GM12878 (cell line): ENCODE data around the gene SPNS1. TPM values are rescaled to one million over a fixed set of nuclear protein-coding genes. Genes with fewer than 3 reads are reported as not detected.

ENCODE experiments used
- ATF7 ChIP-seq: fragments of 450-650 bp; IDR thresholded peaks from 2 replicates; pipeline ENCODE4 v1.6.1; 2016; ENCODE audit warnings: low read depth, mild to moderate bottlenecking
- BACH1 ChIP-seq: fragments of 450-650 bp; IDR thresholded peaks from 2 replicates; pipeline ENCODE4 v1.6.1; 2017; ENCODE audit warnings: mild to moderate bottlenecking, borderline replicate concordance
- BHLHE40 ChIP-seq, 2 experiments: fragments of 450-650 bp in 1 of 2; IDR thresholded peaks; 2 replicates each; pipeline ENCODE4 v1.6.1; 2011 to 2017; ENCODE audit warnings: low read depth in 2 of 2, borderline replicate concordance in 1 of 2, improper control_type of control experiment in 1 of 2, low read length in 1 of 2, mild to moderate bottlenecking in 1 of 2
- CBX3 ChIP-seq: fragments of 200-600 bp; sonication (generic); IDR thresholded peaks from 2 replicates; pipeline ENCODE4 v1.6.1; 2016; ENCODE audit warnings: low read depth, borderline replicate concordance
- CHD2 ChIP-seq: IDR thresholded peaks from 2 replicates; pipeline ENCODE4 v1.6.1; 2011; ENCODE audit warnings: low read depth, low read length, improper control_type of control experiment, borderline replicate concordance
- CHD4 ChIP-seq: fragments of 200-600 bp; sonication (generic); IDR thresholded peaks from 2 replicates; pipeline ENCODE4 v1.6.1; 2016; ENCODE audit warnings: mild to moderate bottlenecking
- DPF2 ChIP-seq: fragments of 450-650 bp; IDR thresholded peaks from 2 replicates; pipeline ENCODE4 v1.6.1; 2017; ENCODE audit warnings: mild to moderate bottlenecking
- EED ChIP-seq: sonication (generic); IDR thresholded peaks from 2 replicates; pipeline ENCODE4 v1.6.1; 2016; ENCODE audit warnings: antibody characterized with exemption, low read depth
- ESRRA ChIP-seq: IDR thresholded peaks from 2 replicates; pipeline ENCODE4 v1.6.1; 2012; ENCODE audit warnings: mild to moderate bottlenecking, low read length, improper control_type of control experiment
- FOXK2 ChIP-seq: fragments of 450-650 bp; IDR thresholded peaks from 2 replicates; pipeline ENCODE4 v1.6.1; 2017; ENCODE audit warnings: mild to moderate bottlenecking, moderate library complexity
- GATAD2B ChIP-seq: fragments of 450-650 bp; conservative IDR thresholded peaks from 2 replicates; pipeline ENCODE4 v1.6.1; 2017; ENCODE audit warnings: low read depth, mild to moderate bottlenecking, moderate library complexity
- HCFC1 ChIP-seq: fragments of 150-350 bp; IDR thresholded peaks from 2 replicates; pipeline ENCODE4 v1.6.1; 2014; ENCODE audit warnings: low read length
- IKZF1 ChIP-seq: fragments of 450-650 bp; conservative IDR thresholded peaks from 2 replicates; pipeline ENCODE4 v1.6.1; 2017; ENCODE audit warnings: antibody characterized with exemption, mild to moderate bottlenecking
- IKZF2 ChIP-seq, 2 experiments: fragments of 450-650 bp; IDR thresholded peaks; 2 replicates each; pipeline ENCODE4 v1.6.1; 2017; ENCODE audit warnings: mild to moderate bottlenecking in 2 of 2, moderate library complexity in 2 of 2
- IRF4 ChIP-seq: IDR thresholded peaks from 2 replicates; pipeline ENCODE4 v1.6.1; 2011; ENCODE audit warnings: low read depth, low read length
- NBN ChIP-seq: fragments of 450-650 bp; IDR thresholded peaks from 2 replicates; pipeline ENCODE4 v1.6.1; 2016
- NR2C1 ChIP-seq: fragments of 450-650 bp; IDR thresholded peaks from 2 replicates; pipeline ENCODE4 v1.6.1; 2017; ENCODE audit warnings: antibody characterized with exemption, mild to moderate bottlenecking, moderate library complexity
- PAX5 ChIP-seq: IDR thresholded peaks from 2 replicates; pipeline ENCODE4 v1.6.1; 2011; ENCODE audit warnings: low read depth, low read length, borderline replicate concordance
- SMAD5 ChIP-seq: IDR thresholded peaks from 2 replicates; pipeline ENCODE4 v1.6.1; 2016; ENCODE audit warnings: antibody characterized with exemption, low read depth
- SMC3 ChIP-seq: IDR thresholded peaks from 2 replicates; pipeline ENCODE4 v1.6.1; 2011; ENCODE audit warnings: low read length, improper control_type of control experiment, borderline replicate concordance
- SPI1 ChIP-seq: IDR thresholded peaks from 2 replicates; pipeline ENCODE4 v1.6.1; 2011; ENCODE audit warnings: low read depth, mild to moderate bottlenecking, low read length, moderate library complexity, borderline replicate concordance; ENCODE audit not compliant: insufficient read depth
- ZNF622 ChIP-seq: fragments of 450-650 bp; IDR thresholded peaks from 2 replicates; pipeline ENCODE4 v1.6.1; 2017; ENCODE audit warnings: mild to moderate bottlenecking, inconsistent platforms
- polyA plus RNA-seq, 11 experiments: library from polyadenylated mRNA; depleted of rRNA in 4 of 11; unstranded in 6 of 11; stranded (reverse) in 5 of 11; fragments of >200 nt; fragmentation: Nextera tagmentation in 4 of 11; fragmentation: Illumina TruSeq in 1 of 11; extraction: Ambion mirVana in 4 of 11; extraction: Trizol in 1 of 11; gene quantifications; 1 replicate in 1 of 11; 2 replicates in 10 of 11; pipeline versions ENCODE4 v1.2.1 to v1.2.3, GENCODE V29; 2011 to 2016; ENCODE audit warnings: inconsistent platforms in 2 of 11, missing spikeins in 2 of 11, low read depth in 1 of 11
- total RNA-seq, 4 experiments: library from RNA; depleted of rRNA in 3 of 4; stranded (reverse); fragments of >200 nt in 3 of 4; fragmentation: Illumina TruSeq in 1 of 4; extraction: Trizol in 1 of 4; gene quantifications; 2 replicates each; pipeline versions ENCODE4 v1.2.1 to v1.2.3, GENCODE V29; 2013 to 2021
- TF ChIP-seq, protein P1 (sequence below): IDR thresholded peaks from 2 replicates; pipeline ENCODE4 v1.6.1; 2012; ENCODE audit warnings: improper control_type of control experiment, low read depth, low read length; ENCODE audit not compliant: insufficient replicate concordance
- TF ChIP-seq, protein P2 (sequence below): fragments of 450-650 bp; IDR thresholded peaks from 2 replicates; pipeline ENCODE4 v1.6.1; 2017; ENCODE audit warnings: mild to moderate bottlenecking, moderate library complexity

The SPNS1 gene
- total and polyA plus RNA-seq, 10 of the 15 experiments (the other 5 are each of a cell fraction or from before 2014, with no cell fraction given): 0.16 to 37.6 (median 12.0) TPM

DNA sequence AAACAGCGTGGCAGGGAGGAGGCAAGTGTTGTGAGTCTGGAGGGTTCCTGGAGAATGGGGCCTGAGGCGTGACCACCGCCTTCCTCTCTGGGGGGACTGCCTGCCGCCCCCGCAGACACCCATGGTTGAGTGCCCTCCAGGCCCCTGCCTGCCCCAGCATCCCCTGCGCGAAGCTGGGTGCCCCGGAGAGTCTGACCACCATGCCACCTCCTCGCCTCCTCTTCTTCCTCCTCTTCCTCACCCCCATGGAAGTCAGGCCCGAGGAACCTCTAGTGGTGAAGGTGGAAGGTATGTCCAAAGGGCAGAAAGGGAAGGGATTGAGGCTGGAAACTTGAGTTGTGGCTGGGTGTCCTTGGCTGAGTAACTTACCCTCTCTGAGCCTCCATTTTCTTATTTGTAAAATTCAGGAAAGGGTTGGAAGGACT lies 42.8 kb upstream of the SPNS1 start, which contains the start of gene CD19 (continued):
- TF ChIP-seq EED (peak; percentile 17; the same call in 1 of the 2 replicates), IRF4 (no peak), IKZF2 (IDR thresholded peaks at IDR 0.05) (peak; percentile 33 to 43; a peak in 2 of 4 replicates), BHLHE40 (IDR thresholded peaks at IDR 0.05; ENCODE audit: borderline replicate concordance in 1 of 2, low read depth in 2 of 2, low read length in 1 of 2) (peak; percentile 14 to 78; a peak in 2 of 4 replicates), IKZF1 (peak; percentile 74), ATF7 (no peak), ESRRA (no peak), SMAD5 (no peak), FOXK2 (no peak), CBX3 (no peak), BACH1 (no peak), SMC3 (no peak), NR2C1 (no peak), CHD4 (no peak), GATAD2B (peak; percentile 64), HCFC1 (no peak), ZNF622 (no peak), NBN (0 out of 2 replicates have a peak, but pooled peaks have one; percentile 30), PAX5 (peak; percentile 99), SPI1 (no peak), CHD2 (no peak), DPF2 (peak; percentile 84)
- TF ChIP-seq, protein P1, sequence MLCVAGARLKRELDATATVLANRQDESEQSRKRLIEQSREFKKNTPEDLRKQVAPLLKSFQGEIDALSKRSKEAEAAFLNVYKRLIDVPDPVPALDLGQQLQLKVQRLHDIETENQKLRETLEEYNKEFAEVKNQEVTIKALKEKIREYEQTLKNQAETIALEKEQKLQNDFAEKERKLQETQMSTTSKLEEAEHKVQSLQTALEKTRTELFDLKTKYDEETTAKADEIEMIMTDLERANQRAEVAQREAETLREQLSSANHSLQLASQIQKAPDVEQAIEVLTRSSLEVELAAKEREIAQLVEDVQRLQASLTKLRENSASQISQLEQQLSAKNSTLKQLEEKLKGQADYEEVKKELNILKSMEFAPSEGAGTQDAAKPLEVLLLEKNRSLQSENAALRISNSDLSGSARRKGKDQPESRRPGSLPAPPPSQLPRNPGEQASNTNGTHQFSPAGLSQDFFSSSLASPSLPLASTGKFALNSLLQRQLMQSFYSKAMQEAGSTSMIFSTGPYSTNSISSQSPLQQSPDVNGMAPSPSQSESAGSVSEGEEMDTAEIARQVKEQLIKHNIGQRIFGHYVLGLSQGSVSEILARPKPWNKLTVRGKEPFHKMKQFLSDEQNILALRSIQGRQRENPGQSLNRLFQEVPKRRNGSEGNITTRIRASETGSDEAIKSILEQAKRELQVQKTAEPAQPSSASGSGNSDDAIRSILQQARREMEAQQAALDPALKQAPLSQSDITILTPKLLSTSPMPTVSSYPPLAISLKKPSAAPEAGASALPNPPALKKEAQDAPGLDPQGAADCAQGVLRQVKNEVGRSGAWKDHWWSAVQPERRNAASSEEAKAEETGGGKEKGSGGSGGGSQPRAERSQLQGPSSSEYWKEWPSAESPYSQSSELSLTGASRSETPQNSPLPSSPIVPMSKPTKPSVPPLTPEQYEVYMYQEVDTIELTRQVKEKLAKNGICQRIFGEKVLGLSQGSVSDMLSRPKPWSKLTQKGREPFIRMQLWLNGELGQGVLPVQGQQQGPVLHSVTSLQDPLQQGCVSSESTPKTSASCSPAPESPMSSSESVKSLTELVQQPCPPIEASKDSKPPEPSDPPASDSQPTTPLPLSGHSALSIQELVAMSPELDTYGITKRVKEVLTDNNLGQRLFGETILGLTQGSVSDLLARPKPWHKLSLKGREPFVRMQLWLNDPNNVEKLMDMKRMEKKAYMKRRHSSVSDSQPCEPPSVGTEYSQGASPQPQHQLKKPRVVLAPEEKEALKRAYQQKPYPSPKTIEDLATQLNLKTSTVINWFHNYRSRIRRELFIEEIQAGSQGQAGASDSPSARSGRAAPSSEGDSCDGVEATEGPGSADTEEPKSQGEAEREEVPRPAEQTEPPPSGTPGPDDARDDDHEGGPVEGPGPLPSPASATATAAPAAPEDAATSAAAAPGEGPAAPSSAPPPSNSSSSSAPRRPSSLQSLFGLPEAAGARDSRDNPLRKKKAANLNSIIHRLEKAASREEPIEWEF: no peak
- TF ChIP-seq, protein P2, sequence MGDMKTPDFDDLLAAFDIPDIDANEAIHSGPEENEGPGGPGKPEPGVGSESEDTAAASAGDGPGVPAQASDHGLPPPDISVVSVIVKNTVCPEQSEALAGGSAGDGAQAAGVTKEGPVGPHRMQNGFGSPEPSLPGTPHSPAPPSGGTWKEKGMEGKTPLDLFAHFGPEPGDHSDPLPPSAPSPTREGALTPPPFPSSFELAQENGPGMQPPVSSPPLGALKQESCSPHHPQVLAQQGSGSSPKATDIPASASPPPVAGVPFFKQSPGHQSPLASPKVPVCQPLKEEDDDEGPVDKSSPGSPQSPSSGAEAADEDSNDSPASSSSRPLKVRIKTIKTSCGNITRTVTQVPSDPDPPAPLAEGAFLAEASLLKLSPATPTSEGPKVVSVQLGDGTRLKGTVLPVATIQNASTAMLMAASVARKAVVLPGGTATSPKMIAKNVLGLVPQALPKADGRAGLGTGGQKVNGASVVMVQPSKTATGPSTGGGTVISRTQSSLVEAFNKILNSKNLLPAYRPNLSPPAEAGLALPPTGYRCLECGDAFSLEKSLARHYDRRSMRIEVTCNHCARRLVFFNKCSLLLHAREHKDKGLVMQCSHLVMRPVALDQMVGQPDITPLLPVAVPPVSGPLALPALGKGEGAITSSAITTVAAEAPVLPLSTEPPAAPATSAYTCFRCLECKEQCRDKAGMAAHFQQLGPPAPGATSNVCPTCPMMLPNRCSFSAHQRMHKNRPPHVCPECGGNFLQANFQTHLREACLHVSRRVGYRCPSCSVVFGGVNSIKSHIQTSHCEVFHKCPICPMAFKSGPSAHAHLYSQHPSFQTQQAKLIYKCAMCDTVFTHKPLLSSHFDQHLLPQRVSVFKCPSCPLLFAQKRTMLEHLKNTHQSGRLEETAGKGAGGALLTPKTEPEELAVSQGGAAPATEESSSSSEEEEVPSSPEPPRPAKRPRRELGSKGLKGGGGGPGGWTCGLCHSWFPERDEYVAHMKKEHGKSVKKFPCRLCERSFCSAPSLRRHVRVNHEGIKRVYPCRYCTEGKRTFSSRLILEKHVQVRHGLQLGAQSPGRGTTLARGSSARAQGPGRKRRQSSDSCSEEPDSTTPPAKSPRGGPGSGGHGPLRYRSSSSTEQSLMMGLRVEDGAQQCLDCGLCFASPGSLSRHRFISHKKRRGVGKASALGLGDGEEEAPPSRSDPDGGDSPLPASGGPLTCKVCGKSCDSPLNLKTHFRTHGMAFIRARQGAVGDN: peak; percentile 91
